ENCODE data around the gene ADM2.

The ADM2 gene

GRCh38 chr22:50465066-50465930 lies 16.0 kb upstream of the ADM2 start:
- DNase-seq (ENCODE audit: extremely low spot score), result no peak
- POLR2A ChIA-PET, result no interaction called here
- CTCF ChIA-PET, result no interaction called here
- TF ChIP-seq L3MBTL2 (conservative IDR thresholded peaks at IDR 0.05) (no peak), FOXM1 (IDR thresholded peaks at IDR 0.05; ENCODE audit: borderline replicate concordance) (no peak), ARNT (IDR thresholded peaks at IDR 0.05) (no peak), BHLHE40 (IDR thresholded peaks at IDR 0.05; ENCODE audit: borderline replicate concordance) (no peak), LEF1 (IDR thresholded peaks at IDR 0.05; ENCODE audit: borderline replicate concordance) (no peak), ELF4 (IDR thresholded peaks at IDR 0.05) (no peak), SP1 (IDR thresholded peaks at IDR 0.05) (no peak), HDGF (IDR thresholded peaks at IDR 0.05; ENCODE audit: borderline replicate concordance) (no peak), ZNF384 (IDR thresholded peaks at IDR 0.05) (no peak), TARDBP (IDR thresholded peaks at IDR 0.05) (no peak), CTBP1 (IDR thresholded peaks at IDR 0.05; ENCODE audit: borderline replicate concordance) (no peak), FOXK2 (IDR thresholded peaks at IDR 0.05) (no peak), FOXA1 (IDR thresholded peaks at IDR 0.05) (no peak), SUZ12 (IDR thresholded peaks at IDR 0.05) (no peak), PKNOX1 (IDR thresholded peaks at IDR 0.05) (no peak), NFRKB (IDR thresholded peaks at IDR 0.05) (no peak)

GRCh38 chr22:50467341-50467740 lies 14.0 kb upstream of the ADM2 start:
- TF ChIP-seq FOXA1 (IDR thresholded peaks at IDR 0.05) (no peak), SUZ12 (IDR thresholded peaks at IDR 0.05) (no peak), HDGF (IDR thresholded peaks at IDR 0.05; ENCODE audit: borderline replicate concordance) (no peak), LEF1 (IDR thresholded peaks at IDR 0.05; ENCODE audit: borderline replicate concordance) (no peak), ZNF384 (IDR thresholded peaks at IDR 0.05) (no peak), FOXM1 (IDR thresholded peaks at IDR 0.05; ENCODE audit: borderline replicate concordance) (no peak), ELF4 (IDR thresholded peaks at IDR 0.05) (no peak), L3MBTL2 (conservative IDR thresholded peaks at IDR 0.05) (no peak), TARDBP (IDR thresholded peaks at IDR 0.05) (no peak), PKNOX1 (IDR thresholded peaks at IDR 0.05) (no peak), NFRKB (IDR thresholded peaks at IDR 0.05) (no peak), SP1 (IDR thresholded peaks at IDR 0.05) (no peak), CTBP1 (IDR thresholded peaks at IDR 0.05; ENCODE audit: borderline replicate concordance) (no peak)
- DNase-seq (ENCODE audit: extremely low spot score), result no peak
- POLR2A ChIA-PET, result interaction anchor here (1.8 kb wide), 1 partner anchor 58 kb away, joined by 5 read pairs; the partner anchor contains the start of gene SCO2
- CTCF ChIA-PET, result no interaction called here

- TF ChIP-seq L3MBTL2 (conservative IDR thresholded peaks at IDR 0.05) (no peak), SUZ12 (IDR thresholded peaks at IDR 0.05) (no peak), ZNF384 (IDR thresholded peaks at IDR 0.05) (no peak), LEF1 (IDR thresholded peaks at IDR 0.05; ENCODE audit: borderline replicate concordance) (no peak), FOXA1 (IDR thresholded peaks at IDR 0.05) (no peak), CTBP1 (IDR thresholded peaks at IDR 0.05; ENCODE audit: borderline replicate concordance) (no peak), ELF4 (IDR thresholded peaks at IDR 0.05) (no peak), ARNT (IDR thresholded peaks at IDR 0.05) (no peak), TARDBP (IDR thresholded peaks at IDR 0.05) (no peak), NFRKB (IDR thresholded peaks at IDR 0.05) (no peak), FOXK2 (IDR thresholded peaks at IDR 0.05) (no peak)
- ChIA-PET CTCF (no interaction called here), POLR2A (interaction anchor here (1.8 kb wide), 1 partner anchor 58 kb away, joined by 5 read pairs; the partner anchor contains the start of gene SCO2)
- DNase-seq (ENCODE audit: extremely low spot score), result no peak
These were observed 13.4 kb upstream of the ADM2 start for GRCh38 chr22:50467773-50468440.

GRCh38 chr22:50468626-50469025 lies 12.7 kb upstream of the ADM2 start:
- TF ChIP-seq L3MBTL2 (conservative IDR thresholded peaks at IDR 0.05) (no peak), ARNT (IDR thresholded peaks at IDR 0.05) (no peak), FOXK2 (IDR thresholded peaks at IDR 0.05) (no peak)
- ChIA-PET CTCF (no interaction called here), POLR2A (interaction anchor here (1.8 kb wide), 1 partner anchor 57 kb away, joined by 5 read pairs; the partner anchor contains the start of gene SCO2)
- no peak for DNase-seq (ENCODE audit: extremely low spot score)

- DNase-seq (ENCODE audit: extremely low spot score), result no peak
- TF ChIP-seq CTBP1 (IDR thresholded peaks at IDR 0.05; ENCODE audit: borderline replicate concordance) (no peak), FOXA1 (IDR thresholded peaks at IDR 0.05) (no peak), FOXM1 (IDR thresholded peaks at IDR 0.05; ENCODE audit: borderline replicate concordance) (no peak), ARNT (IDR thresholded peaks at IDR 0.05) (no peak)
- ChIA-PET POLR2A (no interaction called here), CTCF (interaction anchor here (2.0 kb wide), 1 partner anchor 56 kb away, joined by 11 read pairs; the partner anchor contains the start of gene SCO2)
These were observed 11.7 kb upstream of the ADM2 start for GRCh38 chr22:50469377-50470305.

- POLR2A ChIA-PET, result interaction anchor here (1.2 kb wide), 1 partner anchor 55 kb away, joined by 6 read pairs; the partner anchor contains the start of gene SCO2
- DNase-seq (ENCODE audit: extremely low spot score), result no peak
- TF ChIP-seq CTBP1 (IDR thresholded peaks at IDR 0.05; ENCODE audit: borderline replicate concordance) (no peak), L3MBTL2 (conservative IDR thresholded peaks at IDR 0.05) (no peak), ARNT (IDR thresholded peaks at IDR 0.05) (no peak), SP1 (IDR thresholded peaks at IDR 0.05) (no peak), ZNF384 (IDR thresholded peaks at IDR 0.05) (no peak), FOXA1 (IDR thresholded peaks at IDR 0.05) (no peak), HDGF (IDR thresholded peaks at IDR 0.05; ENCODE audit: borderline replicate concordance) (no peak), ELF4 (IDR thresholded peaks at IDR 0.05) (no peak), SUZ12 (IDR thresholded peaks at IDR 0.05) (no peak), TARDBP (IDR thresholded peaks at IDR 0.05) (no peak), NFRKB (IDR thresholded peaks at IDR 0.05) (no peak), PKNOX1 (IDR thresholded peaks at IDR 0.05) (no peak), LEF1 (IDR thresholded peaks at IDR 0.05; ENCODE audit: borderline replicate concordance) (no peak), FOXM1 (IDR thresholded peaks at IDR 0.05; ENCODE audit: borderline replicate concordance) (no peak), BHLHE40 (IDR thresholded peaks at IDR 0.05; ENCODE audit: borderline replicate concordance) (no peak), FOXK2 (IDR thresholded peaks at IDR 0.05) (no peak)
- CTCF ChIA-PET, result interaction anchor here (2.0 kb wide), 1 partner anchor 55 kb away, joined by 11 read pairs; the partner anchor contains the start of gene SCO2
These were observed 10.9 kb upstream of the ADM2 start for GRCh38 chr22:50470491-50470890.

Data from HEK293T (cell line).